Stimulated activated memory B cell treated with anti-CD40 and anti-IgM and Interleukin-4, amounts not matched to agents 10 μg/mL and 1 μg/mL and 100 μg/mL, for 72 hours (primary cell): ENCODE measurements around the gene ANKK1.

Experiments
- ATAC-seq: fragments of 150-1000 bp; cut with Tn5 transposase; 2 replicates; pipeline ENCODE4 v1.10.0; 2021
- H3K27ac Mint-ChIP-seq: one replicate; pipeline ENCODE4 v1.8.0; 2022; ENCODE audit warnings: mild to moderate bottlenecking, mixed read lengths
- H3K27me3 Mint-ChIP-seq: one replicate; pipeline ENCODE4 v1.8.0; 2022; ENCODE audit warnings: mixed read lengths
- H3K36me3 Mint-ChIP-seq: one replicate; pipeline ENCODE4 v1.8.0; 2022; ENCODE audit warnings: mixed read lengths
- H3K4me1 Mint-ChIP-seq: one replicate; pipeline ENCODE4 v1.8.0; 2022; ENCODE audit warnings: mixed read lengths
- H3K4me3 Mint-ChIP-seq: one replicate; pipeline ENCODE4 v1.8.0; 2022; ENCODE audit warnings: mild to moderate bottlenecking, moderate library complexity, mixed read lengths
- H3K9me3 Mint-ChIP-seq: one replicate; pipeline ENCODE4 v1.8.0; 2022; ENCODE audit warnings: mixed read lengths

ANKK1 gene

GRCh38 chr11:113412675-113413074 is 25.1 kb downstream of the ANKK1 start:
- Mint-ChIP-seq H3K27me3 (peaks cover 13% of the 10 kb centered on the region), H3K4me3 (no peak overlapping the region), H3K9me3 (no peaks in the 10 kb centered on the region), H3K36me3 (no peaks in the 10 kb centered on the region), H3K27ac (no peak overlapping the region), H3K4me1 (no peaks in the 10 kb centered on the region)
- ATAC-seq = no peak

GRCh38 chr11:113415343-113415742 is 27.8 kb downstream of the ANKK1 start:
- no peaks in the 10 kb centered on the region for H3K4me1 Mint-ChIP-seq
- no peak for ATAC-seq
- H3K27ac Mint-ChIP-seq = no peak overlapping the region
- no peaks in the 10 kb centered on the region for H3K27me3 Mint-ChIP-seq
- no peak overlapping the region for H3K4me3 Mint-ChIP-seq
- H3K36me3 Mint-ChIP-seq = no peaks in the 10 kb centered on the region
- H3K9me3 Mint-ChIP-seq = no peaks in the 10 kb centered on the region

- Mint-ChIP-seq H3K9me3 (no peaks in the 10 kb centered on the region), H3K4me1 (no peaks in the 10 kb centered on the region)
These were observed 29.8 kb downstream of the ANKK1 start for GRCh38 chr11:113417428-113417827.

GRCh38 chr11:113419454-113420003 is 31.9 kb downstream of the ANKK1 start:
- H3K9me3 Mint-ChIP-seq = no peaks in the 10 kb centered on the region
- ATAC-seq = no peak
- H3K27me3 Mint-ChIP-seq = no peaks in the 10 kb centered on the region
- no peak overlapping the region for H3K4me3 Mint-ChIP-seq
- H3K36me3 Mint-ChIP-seq = no peaks in the 10 kb centered on the region
- H3K27ac Mint-ChIP-seq = no peak overlapping the region
- H3K4me1 Mint-ChIP-seq = no peaks in the 10 kb centered on the region

More at GRCh38 chr11:113417428-113417827, 29.8 kb downstream of the ANKK1 start:
- Mint-ChIP-seq H3K4me3 (no peak overlapping the region), H3K27ac (no peak overlapping the region), H3K36me3 (no peaks in the 10 kb centered on the region), H3K27me3 (no peaks in the 10 kb centered on the region)
- ATAC-seq = no peak

- no peaks in the 10 kb centered on the region for H3K4me1 Mint-ChIP-seq
- H3K27ac Mint-ChIP-seq = no peak overlapping the region
- no peak overlapping the region for H3K4me3 Mint-ChIP-seq
- H3K36me3 Mint-ChIP-seq = no peaks in the 10 kb centered on the region
- no peaks in the 10 kb centered on the region for H3K9me3 Mint-ChIP-seq
- H3K27me3 Mint-ChIP-seq = no peaks in the 10 kb centered on the region
- no peak for ATAC-seq
These were observed 33.2 kb downstream of the ANKK1 start for GRCh38 chr11:113420808-113421207.

- H3K36me3 Mint-ChIP-seq = no peaks in the 10 kb centered on the region
- no peak overlapping the region for H3K4me3 Mint-ChIP-seq
- H3K4me1 Mint-ChIP-seq = no peaks in the 10 kb centered on the region
- no peaks in the 10 kb centered on the region for H3K9me3 Mint-ChIP-seq
- ATAC-seq = no peak
- H3K27ac Mint-ChIP-seq = no peak overlapping the region
- no peaks in the 10 kb centered on the region for H3K27me3 Mint-ChIP-seq
These were observed 39.1 kb downstream of the ANKK1 start for GRCh38 chr11:113426686-113427085.

GRCh38 chr11:113431746-113432145 is 44.2 kb downstream of the ANKK1 start:
- no peak overlapping the region for H3K27ac Mint-ChIP-seq
- peaks cover 17% of the 10 kb centered on the region for H3K27me3 Mint-ChIP-seq
- H3K4me1 Mint-ChIP-seq = no peaks in the 10 kb centered on the region

GRCh38 chr11:113435190-113435968 is 47.8 kb downstream of the ANKK1 start:
- ATAC-seq = no peak
- H3K27ac Mint-ChIP-seq = no peak overlapping the region
- H3K36me3 Mint-ChIP-seq = no peaks in the 10 kb centered on the region
- H3K4me1 Mint-ChIP-seq = no peaks in the 10 kb centered on the region
- H3K9me3 Mint-ChIP-seq = no peaks in the 10 kb centered on the region
- no peak overlapping the region for H3K4me3 Mint-ChIP-seq
- H3K27me3 Mint-ChIP-seq = peaks cover 21% of the 10 kb centered on the region

More at GRCh38 chr11:113431746-113432145, 44.2 kb downstream of the ANKK1 start:
- Mint-ChIP-seq H3K4me3 (no peak overlapping the region), H3K36me3 (no peaks in the 10 kb centered on the region), H3K9me3 (no peaks in the 10 kb centered on the region)
- ATAC-seq = no peak

- Mint-ChIP-seq H3K27ac (no peak overlapping the region), H3K9me3 (no peaks in the 10 kb centered on the region), H3K27me3 (peaks cover 25% of the 10 kb centered on the region), H3K4me3 (no peak overlapping the region), H3K36me3 (no peaks in the 10 kb centered on the region), H3K4me1 (no peaks in the 10 kb centered on the region)
- no peak for ATAC-seq
These were observed 49.2 kb downstream of the ANKK1 start for GRCh38 chr11:113436672-113437252.

- ATAC-seq = no peak
- Mint-ChIP-seq H3K4me3 (no peak overlapping the region), H3K9me3 (no peaks in the 10 kb centered on the region), H3K27me3 (peaks cover 15% of the 10 kb centered on the region), H3K4me1 (no peaks in the 10 kb centered on the region), H3K27ac (no peak overlapping the region), H3K36me3 (no peaks in the 10 kb centered on the region)
These were observed 53.2 kb downstream of the ANKK1 start for GRCh38 chr11:113440816-113441215.

- H3K36me3 Mint-ChIP-seq = no peaks in the 10 kb centered on the region
- ATAC-seq = no peak
These were observed 57.0 kb downstream of the ANKK1 start for GRCh38 chr11:113444502-113445123.

GRCh38 chr11:113446112-113446511 is 58.5 kb downstream of the ANKK1 start:
- Mint-ChIP-seq H3K4me3 (no peak overlapping the region), H3K4me1 (no peaks in the 10 kb centered on the region), H3K36me3 (no peaks in the 10 kb centered on the region), H3K27me3 (peaks cover 8% of the 10 kb centered on the region), H3K27ac (no peak overlapping the region), H3K9me3 (no peaks in the 10 kb centered on the region)
- ATAC-seq = no peak

More at GRCh38 chr11:113444502-113445123, 57.0 kb downstream of the ANKK1 start:
- Mint-ChIP-seq H3K9me3 (no peaks in the 10 kb centered on the region), H3K27me3 (peaks cover 17% of the 10 kb centered on the region), H3K27ac (no peak overlapping the region), H3K4me1 (no peaks in the 10 kb centered on the region), H3K4me3 (no peak overlapping the region)

GRCh38 chr11:113446938-113447337 is 59.4 kb downstream of the ANKK1 start:
- Mint-ChIP-seq H3K27ac (no peak overlapping the region), H3K4me1 (no peaks in the 10 kb centered on the region), H3K36me3 (no peaks in the 10 kb centered on the region), H3K27me3 (peaks cover 8% of the 10 kb centered on the region), H3K4me3 (no peak overlapping the region), H3K9me3 (no peaks in the 10 kb centered on the region)
- ATAC-seq = no peak

GRCh38 chr11:113447621-113448315 is 60.2 kb downstream of the ANKK1 start:
- Mint-ChIP-seq H3K27me3 (peaks cover 8% of the 10 kb centered on the region), H3K27ac (no peak overlapping the region), H3K9me3 (no peaks in the 10 kb centered on the region), H3K4me1 (no peaks in the 10 kb centered on the region), H3K4me3 (no peak overlapping the region), H3K36me3 (no peaks in the 10 kb centered on the region)
- ATAC-seq = no peak

GRCh38 chr11:113448316-113448677 is 60.7 kb downstream of the ANKK1 start:
- no peaks in the 10 kb centered on the region for H3K4me1 Mint-ChIP-seq
- no peak overlapping the region for H3K4me3 Mint-ChIP-seq

More at GRCh38 chr11:113448316-113448677, 60.7 kb downstream of the ANKK1 start:
- no peaks in the 10 kb centered on the region for H3K9me3 Mint-ChIP-seq
- H3K27me3 Mint-ChIP-seq = peaks cover 8% of the 10 kb centered on the region
- H3K36me3 Mint-ChIP-seq = no peaks in the 10 kb centered on the region
- H3K27ac Mint-ChIP-seq = no peak overlapping the region
- ATAC-seq = no peak
